Muscle of leg (tissue), 11 donors: ENCODE measurements around the gene KLF16. TPM values are rescaled to one million over a fixed set of nuclear protein-coding genes. Genes with fewer than 3 reads are reported as not detected.
A peak's percentile ranks its signal among the peaks of the same experiment; 100 is the strongest.
"Not testable (repeated sequence)": the region's sequence is repeated elsewhere in the genome, so short reads cannot be mapped to it uniquely, and the experiment has no call there.

ENCODE experiments used
- DNase-seq: peaks from one replicate; pipeline ENCODE4 v3.0.0; 2013
- H3K27ac ChIP-seq: one replicate; pipeline ENCODE4 v1.5.1; 2013; ENCODE audit warnings: mild to moderate bottlenecking, low read length, control low read depth
- H3K27me3 ChIP-seq: one replicate; pipeline ENCODE4 v1.6.1; 2013; ENCODE audit warnings: low read length; ENCODE audit not compliant: control insufficient read depth, insufficient read depth
- H3K36me3 ChIP-seq: one replicate; pipeline ENCODE4 v1.6.1; 2013; ENCODE audit warnings: low read length; ENCODE audit not compliant: control insufficient read depth, insufficient read depth
- H3K4me1 ChIP-seq: one replicate; pipeline ENCODE4 v1.6.1; 2013; ENCODE audit warnings: low read length; ENCODE audit not compliant: control insufficient read depth, insufficient read depth
- H3K4me3 ChIP-seq: one replicate; pipeline ENCODE4 v1.5.1; 2013; ENCODE audit warnings: low read length, control low read depth
- H3K9me3 ChIP-seq: replicated peaks from 2 replicates; pipeline ENCODE4 v1.6.1; 2013; ENCODE audit warnings: low read depth, low read length; ENCODE audit not compliant: control insufficient read depth
- WGBS: methylation state at CpG from one replicate; pipeline ENCODE4 v1.1.5; 2013; ENCODE audit warnings: missing lambda C conversion rate; ENCODE audit not compliant: insufficient coverage; 5-methylcytosine and 5-hydroxymethylcytosine counted together
- polyA plus RNA-seq, 8 donors: library from polyadenylated mRNA; unstranded; fragments of 120-200 nt; gene quantifications; one replicate each; pipeline versions ENCODE4 v1.2.1 to v1.2.3, GENCODE V29; 2013; ENCODE audit warnings: inconsistent platforms in 1 of 8, low replicate concordance in 1 of 8; ENCODE audit not compliant: insufficient read length in 8 of 8, insufficient read depth in 1 of 8
- total RNA-seq: library from RNA; stranded (reverse); fragments of 120-200 nt; gene quantifications from one replicate; pipeline ENCODE4 v1.2.4, GENCODE V29; 2013

The KLF16 gene
- total and polyA plus RNA-seq, 9 donors = 4.1 to 15.0 (median 12.7) TPM

GRCh38 chr19:1905863-1906375, 42.5 kb upstream of the KLF16 start:
- Histone ChIP-seq H3K4me1 (peaks cover 25% of the 10 kb centered on the region), H3K9me3 (no peaks in the 10 kb centered on the region), H3K36me3 (peaks cover 3% of the 10 kb centered on the region), H3K27me3 (no peaks in the 10 kb centered on the region), H3K27ac (peak overlapping the region; percentile 61), H3K4me3 (peak overlapping the region; percentile 69)
- 80% methylated on average over 1 of the region's 15 CpGs for WGBS
- no peak for DNase-seq

- peak; percentile 100 for DNase-seq
- peak within 1 kb of the TSS; percentile 69 for H3K4me3 ChIP-seq
- no peaks in the 10 kb centered on the region for H3K9me3 ChIP-seq
- H3K27ac ChIP-seq = peak within 1 kb of the TSS; percentile 90
- under 1% methylated on average over 88 of the region's 92 CpGs for WGBS
- H3K4me1 ChIP-seq = peaks cover 25% of the 10 kb centered on the region
- no peaks in the 10 kb centered on the region for H3K27me3 ChIP-seq
- peaks cover 3% of the 10 kb centered on the region for H3K36me3 ChIP-seq
These were observed 41.9 kb upstream of the KLF16 start, which contains the start of the genes ADAT3 and SCAMP4 for GRCh38 chr19:1905110-1905862. TSS of gene ADAT3 (plus strand) at chr19:1905399. CDS start at chr19:1912048, 6,649 bp downstream. TSS of gene SCAMP4 (plus strand) at chr19:1905399. CDS start at chr19:1915020, 9,621 bp downstream.

- H3K4me3 ChIP-seq = peak overlapping the region; percentile 2
- no peak for DNase-seq
- peaks cover 24% of the 10 kb centered on the region for H3K4me1 ChIP-seq
- 41% methylated on average over 7 of the region's 8 CpGs for WGBS
- H3K27me3 ChIP-seq = no peaks in the 10 kb centered on the region
- H3K36me3 ChIP-seq = peaks cover 3% of the 10 kb centered on the region
- peak overlapping the region; percentile 85 for H3K27ac ChIP-seq
- no peaks in the 10 kb centered on the region for H3K9me3 ChIP-seq
These were observed 41.4 kb upstream of the KLF16 start for GRCh38 chr19:1904860-1905109.

GRCh38 chr19:1902923-1903322, 39.5 kb upstream of the KLF16 start:
- peak overlapping the region; percentile 67 for H3K27ac ChIP-seq
- DNase-seq = no peak
- H3K4me1 ChIP-seq = peaks cover 16% of the 10 kb centered on the region

GRCh38 chr19:1901940-1902404, 38.6 kb upstream of the KLF16 start:
- peaks cover 20% of the 10 kb centered on the region for H3K4me1 ChIP-seq
- H3K9me3 ChIP-seq = no peaks in the 10 kb centered on the region
- H3K36me3 ChIP-seq = no peaks in the 10 kb centered on the region
- WGBS = 82% methylated on average over 12 of the region's 16 CpGs
- no peak overlapping the region for H3K4me3 ChIP-seq
- DNase-seq = peak; percentile 63
- no peaks in the 10 kb centered on the region for H3K27me3 ChIP-seq
- H3K27ac ChIP-seq = peak overlapping the region; percentile 35

More at GRCh38 chr19:1902923-1903322, 39.5 kb upstream of the KLF16 start:
- no peaks in the 10 kb centered on the region for H3K9me3 ChIP-seq
- H3K36me3 ChIP-seq = no peaks in the 10 kb centered on the region
- 84% methylated on average over 5 of the region's 6 CpGs for WGBS
- no peak overlapping the region for H3K4me3 ChIP-seq
- H3K27me3 ChIP-seq = no peaks in the 10 kb centered on the region

- 68% methylated on average over 7 of the region's 13 CpGs for WGBS
- no peak overlapping the region for H3K27ac ChIP-seq
These were observed 33.1 kb upstream of the KLF16 start for GRCh38 chr19:1896508-1896907.

GRCh38 chr19:1893791-1894190, 30.4 kb upstream of the KLF16 start:
- H3K4me1 ChIP-seq = peaks cover 14% of the 10 kb centered on the region
- no peaks in the 10 kb centered on the region for H3K36me3 ChIP-seq
- H3K9me3 ChIP-seq = no peaks in the 10 kb centered on the region
- WGBS = 66% methylated on average over 13 of the region's 17 CpGs
- H3K27me3 ChIP-seq = no peaks in the 10 kb centered on the region
- no peak for DNase-seq
- no peak overlapping the region for H3K4me3 ChIP-seq
- H3K27ac ChIP-seq = no peak overlapping the region

More at GRCh38 chr19:1896508-1896907, 33.1 kb upstream of the KLF16 start:
- no peak for DNase-seq
- Histone ChIP-seq H3K27me3 (no peaks in the 10 kb centered on the region), H3K9me3 (no peaks in the 10 kb centered on the region), H3K4me3 (no peak overlapping the region), H3K36me3 (no peaks in the 10 kb centered on the region), H3K4me1 (peaks cover 14% of the 10 kb centered on the region)

- no peaks in the 10 kb centered on the region for H3K36me3 ChIP-seq
- H3K4me3 ChIP-seq = no peak overlapping the region
- H3K4me1 ChIP-seq = peaks cover 7% of the 10 kb centered on the region
- no peak for DNase-seq
- no peak overlapping the region for H3K27ac ChIP-seq
- WGBS = no CpG with 5 or more reads among the region's 1 CpG
- no peaks in the 10 kb centered on the region for H3K27me3 ChIP-seq
- H3K9me3 ChIP-seq = no peaks in the 10 kb centered on the region
These were observed 26.5 kb upstream of the KLF16 start for GRCh38 chr19:1889907-1890306.

GRCh38 chr19:1888385-1888784, 25.0 kb upstream of the KLF16 start:
- no peak overlapping the region for H3K27ac ChIP-seq
- H3K4me1 ChIP-seq = peaks cover 19% of the 10 kb centered on the region
- no peaks in the 10 kb centered on the region for H3K9me3 ChIP-seq
- WGBS = 91% methylated on average over 1 of the region's 5 CpGs
- DNase-seq = no peak
- H3K36me3 ChIP-seq = no peaks in the 10 kb centered on the region
- no peak overlapping the region for H3K4me3 ChIP-seq
- H3K27me3 ChIP-seq = no peaks in the 10 kb centered on the region

- 94% methylated on average over 11 of the region's 15 CpGs for WGBS
- H3K27ac ChIP-seq, H3K27me3 ChIP-seq, H3K9me3 ChIP-seq, H3K4me3 ChIP-seq, H3K36me3 ChIP-seq, DNase-seq: not testable (repeated sequence)
- H3K4me1 ChIP-seq = peaks cover 36% of the 10 kb centered on the region
These were observed 23.0 kb upstream of the KLF16 start for GRCh38 chr19:1886360-1886759.
